HG03159 (cell line): Measurements from ENCODE around the gene RAB3IL1.
"Not testable (repeated sequence)": the region's sequence is repeated elsewhere in the genome, so short reads cannot be mapped to it uniquely, and the experiment has no call there.

Experiments
- ATAC-seq: cut with Tn5 transposase; IDR thresholded peaks from one replicate; pipeline ENCODE4 v1.9.1; 2021; ENCODE audit warnings: mild to moderate bottlenecking, moderate library complexity; ENCODE audit not compliant: unreplicated experiment

The RAB3IL1 gene

DNA sequence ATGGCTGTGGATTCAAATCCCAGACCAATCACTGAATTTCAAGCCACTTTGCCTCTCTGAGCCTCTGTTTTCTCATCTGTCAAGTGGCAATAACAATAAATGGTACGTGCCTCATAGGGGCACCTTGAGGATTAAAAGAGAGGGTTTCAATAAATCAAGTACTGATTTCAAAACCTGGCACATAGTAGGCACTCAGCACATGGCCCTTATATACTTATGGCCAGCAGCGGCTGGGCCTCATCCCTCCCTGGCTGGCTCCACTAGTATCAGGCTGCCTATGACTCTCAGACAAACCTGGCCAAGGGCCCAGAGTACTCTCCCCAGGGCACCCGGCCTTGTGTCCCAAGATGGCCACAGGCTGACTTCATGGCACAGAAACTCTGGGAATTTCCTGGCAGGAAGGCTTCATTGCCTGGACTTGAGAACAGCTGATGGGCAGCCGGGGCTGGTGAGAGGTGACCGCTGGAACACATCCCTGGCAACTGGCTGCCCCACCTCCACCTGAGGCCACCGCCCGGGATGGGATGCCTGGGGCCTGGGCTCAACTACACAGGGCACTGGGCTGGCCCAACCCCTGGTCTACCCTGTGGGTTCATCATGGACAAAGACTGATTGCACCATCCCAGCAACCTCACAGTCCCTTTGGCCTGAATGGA lies 29.4 kb downstream of the RAB3IL1 start:
- ATAC-seq = no peak

- ATAC-seq = no peak
Observed at GRCh38 chr11:61886643-61887042, 30.7 kb downstream of the RAB3IL1 start.

- no peak for ATAC-seq
Observed at GRCh38 chr11:61885784-61886580, 31.4 kb downstream of the RAB3IL1 start.

DNA sequence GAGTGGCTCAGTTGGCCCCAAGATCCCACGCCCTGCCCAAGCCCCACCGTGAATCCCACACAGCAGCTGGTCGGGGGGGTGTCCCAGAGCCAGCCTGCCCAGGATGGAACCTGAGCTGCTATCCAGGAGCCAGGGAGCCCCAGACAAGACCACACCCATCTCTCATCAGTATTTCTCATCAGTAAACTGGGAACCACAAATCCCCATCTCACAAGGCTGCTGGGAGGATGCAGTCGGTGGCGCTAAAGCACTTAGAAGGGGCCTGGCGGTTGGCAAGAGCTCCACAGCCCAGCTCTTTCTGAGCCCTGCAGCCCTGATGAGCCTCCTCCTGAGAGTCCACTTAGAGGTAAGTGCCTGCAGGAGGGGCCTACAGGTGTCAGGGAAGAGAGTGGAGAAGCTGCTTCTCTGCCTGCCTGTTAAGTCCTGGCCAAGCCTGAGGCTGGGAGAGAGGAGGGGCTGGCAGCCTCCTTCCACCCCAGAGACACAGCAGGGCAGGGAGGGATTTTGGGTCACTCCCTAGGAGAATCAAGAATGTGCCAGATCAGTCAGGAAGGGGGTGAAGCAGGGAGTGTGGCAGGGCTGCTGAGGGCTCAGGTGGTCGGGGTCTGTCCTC lies 32.1 kb downstream of the RAB3IL1 start:
- ATAC-seq = no peak

- ATAC-seq = no peak
Observed at GRCh38 chr11:61883947-61884346, 33.4 kb downstream of the RAB3IL1 start.

DNA sequence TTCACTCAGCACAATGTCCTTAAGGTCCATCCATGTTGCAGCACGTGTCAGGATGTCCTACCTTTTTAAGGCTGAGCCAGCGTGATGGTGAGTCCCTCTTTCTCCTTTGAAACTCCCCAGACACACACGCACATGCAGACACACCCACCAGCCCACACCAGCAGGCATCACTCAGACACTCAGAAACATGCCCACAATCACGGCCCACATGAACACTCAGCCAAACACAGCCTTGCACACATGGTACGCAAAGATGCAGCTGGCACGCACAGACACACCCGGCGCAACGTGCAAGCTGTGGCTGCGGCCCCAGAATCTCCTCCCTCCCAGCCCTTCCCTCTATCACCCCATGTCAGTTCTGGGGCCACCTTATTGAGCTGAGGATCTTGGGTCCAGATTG lies 34.0 kb downstream of the RAB3IL1 start:
- no peak for ATAC-seq

DNA sequence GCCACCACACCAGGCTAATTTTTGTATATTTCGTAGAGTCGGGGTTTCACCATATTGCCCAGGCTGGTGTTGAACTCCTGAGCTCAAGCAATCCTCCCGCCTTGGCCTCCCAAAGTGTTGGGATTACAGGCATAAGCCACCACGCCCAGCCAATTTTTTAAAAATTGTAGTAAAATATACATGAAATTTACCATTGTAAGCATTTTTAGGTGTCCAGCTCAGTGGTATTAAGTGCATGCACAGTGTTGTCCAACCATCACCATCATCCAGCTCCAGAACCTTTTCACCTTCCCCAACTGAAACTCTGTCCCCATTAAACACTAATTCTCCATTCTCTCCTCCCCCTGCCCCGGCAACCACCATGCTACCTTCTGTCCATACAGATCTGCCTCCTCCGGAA lies 34.5 kb downstream of the RAB3IL1 start:
- ATAC-seq = no peak

GRCh38 chr11:61882267-61882666 lies 35.1 kb downstream of the RAB3IL1 start:
- not testable (repeated sequence) for ATAC-seq

- no peak for ATAC-seq
Observed at GRCh38 chr11:61881397-61881796, 36.0 kb downstream of the RAB3IL1 start.

DNA sequence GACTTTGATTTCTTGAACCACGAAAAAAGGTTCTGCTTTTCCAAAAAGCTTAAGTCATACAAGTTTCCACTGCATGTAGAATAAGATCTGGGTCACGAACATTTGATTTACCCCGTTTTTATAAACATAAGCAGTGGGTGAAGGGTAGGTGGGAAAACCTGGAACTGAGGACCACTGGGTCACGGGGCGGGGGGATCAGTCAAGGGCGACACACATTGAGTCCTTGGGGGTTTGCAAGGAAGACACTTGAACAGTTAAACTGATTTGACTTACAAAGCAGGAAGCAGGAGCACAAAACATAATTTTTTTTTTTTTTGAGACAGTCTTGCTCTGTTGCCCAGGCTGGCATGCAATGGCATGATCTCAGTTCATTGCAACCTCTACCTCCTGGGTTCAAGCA lies 36.9 kb downstream of the RAB3IL1 start:
- ATAC-seq = no peak

DNA sequence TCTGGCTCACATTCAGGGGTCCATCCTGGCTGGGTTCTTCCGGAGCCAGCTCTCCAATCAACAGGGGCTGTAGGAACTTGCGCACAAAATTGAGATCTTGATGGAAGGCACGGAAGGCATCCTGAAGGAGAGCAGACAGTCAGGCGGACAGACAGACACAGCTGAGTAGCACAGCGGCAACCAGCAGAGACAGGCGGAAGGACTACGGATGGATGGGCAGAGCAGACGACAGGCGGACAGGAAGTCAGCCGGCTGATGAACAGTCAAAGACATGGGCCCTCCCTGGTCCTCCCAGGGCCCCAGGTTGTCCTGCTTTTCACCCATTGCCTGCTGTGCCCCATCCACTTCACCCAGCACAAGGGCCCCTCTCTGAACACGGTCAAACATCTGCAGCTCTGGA lies 37.3 kb downstream of the RAB3IL1 start:
- ATAC-seq = no peak

DNA sequence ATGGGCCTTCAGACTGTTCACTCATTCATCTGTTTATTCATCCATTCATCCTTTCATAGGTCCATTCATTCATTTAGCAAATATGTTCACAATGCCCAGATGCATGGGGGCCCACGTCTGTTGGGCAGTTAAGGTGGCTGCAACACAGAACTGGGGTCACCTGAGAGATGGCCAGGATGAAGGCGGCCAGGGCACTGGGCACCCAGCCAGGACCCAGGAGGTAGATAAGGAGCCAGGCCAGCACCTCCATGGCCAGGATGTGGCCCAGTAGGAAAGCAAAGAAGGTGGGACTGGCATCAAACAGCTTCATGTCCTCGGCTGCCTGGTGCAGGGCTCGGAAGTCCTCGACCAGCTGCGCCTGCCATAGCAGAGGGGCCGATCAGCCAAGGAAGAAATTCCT lies 38.2 kb downstream of the RAB3IL1 start:
- no peak for ATAC-seq

DNA sequence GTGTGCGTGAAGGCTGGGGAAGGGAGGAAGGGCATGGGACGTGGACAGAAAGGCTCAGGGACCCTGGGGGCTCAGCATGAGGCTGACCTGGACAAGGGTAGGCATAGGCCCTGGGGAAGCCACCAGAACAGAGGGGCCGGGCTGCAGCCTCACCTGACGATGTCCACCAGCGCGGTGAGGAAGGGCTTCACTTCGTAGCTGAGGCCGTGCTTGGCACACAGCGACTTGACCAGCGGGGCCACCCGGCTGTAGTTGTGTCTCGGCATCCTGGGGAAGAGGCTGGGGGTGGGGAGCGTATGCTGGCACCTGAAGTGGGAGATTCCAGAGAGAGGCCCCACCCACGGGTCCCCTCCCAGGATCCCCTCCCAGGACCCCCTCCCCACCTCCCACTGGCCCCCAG lies 41.7 kb downstream of the RAB3IL1 start:
- no peak for ATAC-seq

DNA sequence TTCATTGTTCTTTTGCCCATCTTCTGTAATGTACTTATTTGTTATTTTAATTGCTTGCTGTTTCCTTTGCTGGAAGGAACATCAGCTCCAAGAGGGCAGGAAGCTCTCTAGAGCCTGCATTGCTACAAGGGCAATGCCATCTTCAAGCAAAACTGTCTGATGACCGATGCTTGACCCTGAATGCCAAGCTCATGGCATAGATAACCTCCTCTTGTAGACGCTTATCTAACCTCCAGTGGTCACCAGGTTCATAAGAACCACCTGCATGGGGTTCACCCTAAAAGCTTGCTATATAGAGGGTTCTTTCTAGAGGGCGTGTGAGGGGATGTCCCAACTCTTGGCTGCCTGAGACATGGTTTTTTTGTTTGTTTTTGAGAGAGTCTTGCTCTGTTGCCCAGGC lies 42.5 kb downstream of the RAB3IL1 start:
- ATAC-seq = no peak

GRCh38 chr11:61874377-61874809 lies 43.0 kb downstream of the RAB3IL1 start:
- no peak for ATAC-seq

GRCh38 chr11:61873588-61874376 lies 43.6 kb downstream of the RAB3IL1 start:
- ATAC-seq = no peak

DNA sequence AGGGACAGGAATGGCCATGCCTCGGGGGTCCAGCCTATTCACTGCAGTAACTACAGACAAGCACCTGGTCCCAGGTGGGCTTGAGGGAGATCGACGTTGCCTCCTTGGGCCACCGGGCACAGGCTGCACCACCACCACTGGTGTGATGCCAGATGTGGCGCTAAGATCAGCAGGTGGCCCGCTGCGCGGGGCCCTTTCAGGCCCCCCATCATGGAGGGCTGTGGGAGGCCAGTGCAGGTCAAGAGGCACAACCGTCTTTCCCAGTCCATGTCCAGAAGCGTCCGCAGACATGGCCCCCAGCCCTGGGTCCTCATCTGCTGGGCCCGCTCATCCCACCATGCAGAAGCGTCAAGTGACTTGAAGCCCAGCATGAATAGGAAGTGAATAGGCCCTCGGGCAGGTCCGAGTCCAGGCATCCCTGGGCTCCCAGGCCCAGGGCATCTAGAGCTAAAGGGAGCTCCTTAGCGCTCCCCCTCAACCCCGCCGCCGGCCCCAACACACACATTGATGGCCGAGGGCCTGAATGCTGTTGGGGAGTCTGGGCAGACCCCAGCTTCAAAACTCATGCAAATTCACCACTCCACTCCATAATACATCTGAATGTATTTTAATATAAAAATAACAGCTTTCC lies 44.3 kb downstream of the RAB3IL1 start:
- no peak for ATAC-seq

- peak; percentile 74 for ATAC-seq
Observed at GRCh38 chr11:61871158-61871597, 46.2 kb downstream of the RAB3IL1 start.

DNA sequence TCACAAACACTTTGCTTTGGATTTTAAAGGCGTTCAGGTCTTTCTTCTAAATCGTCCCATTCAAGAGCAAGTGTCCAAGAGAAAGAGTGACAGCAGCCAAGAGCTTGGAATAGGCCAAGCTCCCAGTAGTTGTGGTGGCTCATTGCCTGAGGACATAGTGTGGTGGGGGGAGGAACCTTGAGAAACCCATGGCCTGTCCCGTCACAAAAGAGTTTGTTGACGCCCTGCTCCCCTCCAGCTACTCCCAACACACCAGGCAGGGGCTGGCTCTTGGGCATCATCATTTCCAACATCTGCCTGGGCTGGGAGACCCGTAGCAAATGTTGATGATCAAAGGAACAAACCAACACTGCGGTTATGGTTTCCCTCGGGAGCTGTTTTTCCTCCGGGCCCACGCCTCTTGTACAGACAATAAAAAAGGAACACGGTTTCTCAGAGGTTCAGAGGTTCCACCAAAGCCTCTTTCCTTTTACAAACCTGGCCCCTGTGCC lies 46.8 kb downstream of the RAB3IL1 start:
- no peak for ATAC-seq

- no peak for ATAC-seq
Observed at GRCh38 chr11:61869708-61870451, 47.5 kb downstream of the RAB3IL1 start.
